HepG2 (cell line): ENCODE results near the gene THRB. TPM values are rescaled to one million over a fixed set of nuclear protein-coding genes. Genes with fewer than 3 reads are reported as not detected.

ENCODE experiments used
- ATAC-seq: fragments of 200-7000 bp; cut with Tn5 transposase; 3 replicates; pipeline ENCODE4 v1.9.1; 2020; ENCODE audit warnings: mild to moderate bottlenecking, moderate library complexity
- BruUV-seq: library from RNA; stranded (reverse); fragments of 400-500 nt; replicated peaks from 2 replicates; lab custom pipeline; 2021; lab: Mats Ljungman, UMichigan
- CTCF ChIA-PET: fragments of 300-600 bp; formaldehyde crosslinking; extraction: SDS; loops from one replicate; lab custom pipeline; 2021; ENCODE audit warnings: low total read pairs, inconsistent platforms, low intra/inter-chr PET ratio; lab: Yijun Ruan, JAX
- POLR2A ChIA-PET: fragments of 350-600 bp; sonication (Branson Sonifier 250); formaldehyde crosslinking; loops from one replicate; lab custom pipeline; 2020; ENCODE audit warnings: antibody characterized with exemption, inconsistent platforms; lab: Yijun Ruan, JAX
- DNase-seq: peaks from one replicate; pipeline ENCODE4 v3.0.0-alpha.2; 2015; ENCODE audit warnings: low spot score
- FAIRE-seq: peaks from 3 replicates; lab custom pipeline; 2011; peaks lifted over from hg19 to GRCh38; lab: Jason Lieb, UNC
- H2AFZ ChIP-seq: one replicate; pipeline ENCODE4 v1.6.1; 2011; ENCODE audit warnings: low read length, inconsistent platforms
- H3K27ac ChIP-seq: fragments of 300-600 bp; 3 replicates; pipeline ENCODE4 v1.8.0; 2011; ENCODE audit warnings: mixed run types, mild to moderate bottlenecking, mixed read lengths, low read length, inconsistent platforms; ENCODE audit not compliant: insufficient read depth; ENCODE audit errors: extremely low read length
- H3K27me3 ChIP-seq, 2 experiments: fragments of 200-600 bp in 1 of 2; 2 replicates in 1 of 2; 3 replicates in 1 of 2; pipeline versions ENCODE4 v1.6.0 to v1.8.0; 2011; ENCODE audit warnings: low read length in 2 of 2, mild to moderate bottlenecking in 2 of 2, moderate library complexity in 2 of 2, inconsistent platforms in 1 of 2; ENCODE audit not compliant: insufficient read depth in 2 of 2, control insufficient read depth in 1 of 2
- H3K36me3 ChIP-seq, 2 experiments: fragments of 200-600 bp in 1 of 2; replicated peaks in 1 of 2; 2 replicates in 1 of 2; 3 replicates in 1 of 2; pipeline versions ENCODE4 v1.5.1 to v1.8.0; 2011; ENCODE audit warnings: low read length in 2 of 2, inconsistent platforms in 1 of 2; ENCODE audit not compliant: insufficient read depth in 2 of 2, control insufficient read depth in 1 of 2
- H3K4me1 ChIP-seq: 2 replicates; pipeline ENCODE4 v1.5.1; 2012; ENCODE audit warnings: low read length, inconsistent platforms; ENCODE audit not compliant: insufficient read depth
- H3K4me2 ChIP-seq: 2 replicates; pipeline ENCODE4 v1.6.0; 2011; ENCODE audit warnings: low read depth, low read length, inconsistent platforms
- H3K4me3 ChIP-seq, 3 experiments: fragments of 200-600 bp in 1 of 3; sonication (generic), shearing (Covaris generic) in 1 of 3; replicated peaks in 1 of 3; 2 replicates each; pipeline ENCODE4 v1.5.1; 2011 to 2016; ENCODE audit warnings: low read length in 3 of 3, inconsistent platforms in 2 of 3, low read depth in 2 of 3, mild to moderate bottlenecking in 2 of 3, control low read depth in 1 of 3, mixed read lengths in 1 of 3; ENCODE audit not compliant: insufficient read depth in 1 of 3
- H3K79me2 ChIP-seq: one replicate; pipeline ENCODE4 v1.6.1; 2011; ENCODE audit warnings: low read length, inconsistent platforms; ENCODE audit not compliant: insufficient read depth
- H3K9ac ChIP-seq: 2 replicates; pipeline ENCODE4 v1.6.0; 2011; ENCODE audit warnings: mild to moderate bottlenecking, low read depth, low read length, inconsistent platforms; ENCODE audit not compliant: insufficient read depth
- H3K9me3 ChIP-seq: 2 replicates; pipeline ENCODE4 v1.5.1; 2012; ENCODE audit warnings: mild to moderate bottlenecking, low read length
- H4K20me1 ChIP-seq: 2 replicates; pipeline ENCODE4 v1.6.0; 2011; ENCODE audit warnings: inconsistent platforms, mild to moderate bottlenecking, low read length, moderate library complexity; ENCODE audit not compliant: insufficient read depth
- ERF ChIP-seq: IDR thresholded peaks from 2 replicates; pipeline ENCODE4 v1.6.1; 2018; ENCODE audit warnings: missing biosample characterization, missing genetic modification reagents
- NAIF1 ChIP-seq: sonication (generic); formaldehyde crosslinking; IDR thresholded peaks from 2 replicates; pipeline ENCODE4 v1.5.0; 2020; ENCODE audit warnings: mild to moderate bottlenecking, missing genetic modification reagents, borderline replicate concordance
- NR3C1 ChIP-seq: sonication (generic); formaldehyde crosslinking; IDR thresholded peaks from 2 replicates; pipeline ENCODE4 v1.4.0; 2020; ENCODE audit warnings: missing genetic modification reagents
- SMAD9 ChIP-seq: sonication (generic); formaldehyde crosslinking; IDR thresholded peaks from 2 replicates; pipeline ENCODE4 v1.5.1; 2020; ENCODE audit warnings: mild to moderate bottlenecking, missing genetic modification reagents
- TBX2 ChIP-seq: sonication (generic); formaldehyde crosslinking; IDR thresholded peaks from 2 replicates; pipeline ENCODE4 v1.5.0; 2020; ENCODE audit warnings: missing genetic modification reagents, mild to moderate bottlenecking, borderline replicate concordance
- TFDP1 ChIP-seq: IDR thresholded peaks from 2 replicates; pipeline ENCODE4 v1.6.1; 2016; ENCODE audit warnings: missing compliant biosample characterization, missing genetic modification reagents, borderline replicate concordance
- ZBTB8A ChIP-seq: sonication (generic); formaldehyde crosslinking; IDR thresholded peaks from 2 replicates; pipeline ENCODE4 v1.4.0; 2020; ENCODE audit warnings: mild to moderate bottlenecking, low read depth, missing genetic modification reagents, borderline replicate concordance
- ZFP37 ChIP-seq: sonication (generic); formaldehyde crosslinking; IDR thresholded peaks from 2 replicates; pipeline ENCODE4 v1.4.0; 2020; ENCODE audit warnings: missing genetic modification reagents, borderline replicate concordance
- ZNF740 ChIP-seq: sonication (generic); formaldehyde crosslinking; IDR thresholded peaks from 2 replicates; pipeline ENCODE4 v1.4.0; 2020; ENCODE audit warnings: missing genetic modification reagents
- ZSCAN25 ChIP-seq: sonication (generic); formaldehyde crosslinking; IDR thresholded peaks from 2 replicates; pipeline ENCODE4 v1.8.0; 2022; ENCODE audit warnings: mild to moderate bottlenecking, missing genetic modification reagents
- WGBS: methylation state at CpG from one replicate; pipeline ENCODE4 v1.1.6; 2017; ENCODE audit warnings: low lambda C conversion rate; 5-methylcytosine and 5-hydroxymethylcytosine counted together
- in situ Hi-C: cut with HindIII; loops from 2 replicates; pipeline ENCODE4 v1.10.0; 2017; ENCODE audit warnings: low pct_unique_long_range_greater_than_20kb; ENCODE audit not compliant: extremely low pct_ligation_motif_present
- intact Hi-C: fragments of 100-400 bp; cut with micrococcal nuclease; formaldehyde crosslinking; loops from one replicate; pipeline ENCODE4 v1.10.0; 2022; ENCODE audit not compliant: unreplicated experiment
- polyA plus RNA-seq, 8 experiments: library from polyadenylated mRNA; depleted of rRNA in 3 of 8; stranded (reverse) in 7 of 8; unstranded in 1 of 8; fragments of >200 nt; fragmentation: Illumina TruSeq in 4 of 8; extraction: Trizol in 4 of 8; gene quantifications; 2 replicates each; pipeline versions ENCODE4 v1.2.1 to v1.2.3, GENCODE V29; 2011 to 2016; ENCODE audit warnings: low read depth in 4 of 8, missing spikeins in 1 of 8, mixed read lengths in 1 of 8; ENCODE audit not compliant: insufficient read depth in 1 of 8
- total RNA-seq, 5 experiments: library from RNA; depleted of rRNA; stranded (reverse); fragments of >200 nt; fragmentation: Illumina TruSeq; extraction: Trizol; gene quantifications; 2 replicates each; pipeline ENCODE4 v1.2.3, GENCODE V29; 2016; ENCODE audit warnings: low read depth in 1 of 5
- TF ChIP-seq, protein P1 (sequence below): IDR thresholded peaks from 2 replicates; pipeline ENCODE4 v1.6.1; 2018; ENCODE audit warnings: missing genetic modification reagents, mild to moderate bottlenecking, missing compliant biosample characterization

Gene THRB
- total and polyA plus RNA-seq, 2 of the 13 experiments (the other 11 are each of a cell fraction or from before 2014, with no cell fraction given): 4.7 to 22.7 TPM

DNA sequence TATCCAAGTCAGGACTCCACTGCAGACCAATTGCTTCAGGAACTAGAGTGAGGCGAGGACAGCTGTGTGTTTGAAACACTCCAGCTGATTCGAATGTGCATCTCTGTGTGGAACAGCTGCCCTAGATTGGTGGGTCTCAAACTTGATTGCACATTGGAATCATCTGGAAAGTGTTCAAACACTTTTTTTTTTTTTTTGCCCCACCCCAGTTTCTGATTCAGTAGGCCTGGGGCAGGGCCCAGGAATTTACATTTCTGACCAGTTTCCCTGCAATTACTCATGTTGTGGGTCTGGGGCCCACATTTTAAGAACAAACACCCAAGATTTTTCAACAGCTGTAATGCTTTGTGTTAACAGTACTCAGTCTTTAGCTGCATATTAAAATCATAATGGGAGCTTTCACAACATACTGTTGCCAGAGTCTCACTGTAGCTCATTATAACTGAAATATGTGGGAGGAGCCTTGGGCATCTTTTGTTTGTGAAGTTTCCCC lies 392.9 kb downstream of the THRB start:
- TF ChIP-seq ZBTB8A: no peak
- TF ChIP-seq ZSCAN25 (CRISPR knock-in tag): no peak
- TF ChIP-seq, protein P1, sequence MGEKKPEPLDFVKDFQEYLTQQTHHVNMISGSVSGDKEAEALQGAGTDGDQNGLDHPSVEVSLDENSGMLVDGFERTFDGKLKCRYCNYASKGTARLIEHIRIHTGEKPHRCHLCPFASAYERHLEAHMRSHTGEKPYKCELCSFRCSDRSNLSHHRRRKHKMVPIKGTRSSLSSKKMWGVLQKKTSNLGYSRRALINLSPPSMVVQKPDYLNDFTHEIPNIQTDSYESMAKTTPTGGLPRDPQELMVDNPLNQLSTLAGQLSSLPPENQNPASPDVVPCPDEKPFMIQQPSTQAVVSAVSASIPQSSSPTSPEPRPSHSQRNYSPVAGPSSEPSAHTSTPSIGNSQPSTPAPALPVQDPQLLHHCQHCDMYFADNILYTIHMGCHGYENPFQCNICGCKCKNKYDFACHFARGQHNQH (CRISPR knock-in tag): no peak
- TF ChIP-seq NR3C1 (CRISPR knock-in tag): no peak
- TF ChIP-seq TBX2 (CRISPR knock-in tag): no peak
- TF ChIP-seq SMAD9 (CRISPR knock-in tag): no peak
- TF ChIP-seq NAIF1 (CRISPR knock-in tag): no peak
- no peak for TF ChIP-seq ERF
- no peak for TF ChIP-seq ZNF740 (CRISPR knock-in tag)
- no peak for TF ChIP-seq ZFP37 (CRISPR knock-in tag)
- no peak for TF ChIP-seq TFDP1
- H3K4me1 ChIP-seq: peaks cover 19% of the 10 kb centered on the region
- H3K36me3 ChIP-seq: no peaks in the 10 kb centered on the region
- no peak overlapping the region for H3K27ac ChIP-seq
- no peak for DNase-seq
- ChIA-PET CTCF (no interaction called here), POLR2A (no interaction called here)
- no peaks in the 10 kb centered on the region for H3K9me3 ChIP-seq
- H3K9ac ChIP-seq: no peak overlapping the region
- no peak for FAIRE-seq
- in situ Hi-C loops: no loop called here
- no peaks in the 10 kb centered on the region for H3K79me2 ChIP-seq
- no TSS peak for BruUV-seq
- WGBS: 96% methylated on average over 2 of the region's 2 CpGs
- peak; percentile 11; the same call in 2 of the 3 replicates for ATAC-seq
- H4K20me1 ChIP-seq: no peaks in the 10 kb centered on the region
- peak overlapping the region in 2 of 3 experiments; percentile 58 to 60; a peak in 2 of 6 replicates for H3K4me3 ChIP-seq
- peak overlapping the region; percentile 43 for H2AFZ ChIP-seq
- intact Hi-C loops: no loop called here
- H3K27me3 ChIP-seq: 0 out of 5 replicates have a peak, but pooled peaks cover 0 to 3% of the 10 kb centered on the region in 2 experiments
- peak overlapping the region; percentile 83 for H3K4me2 ChIP-seq
